CD4-positive, alpha-beta T cell (primary cell): ENCODE results near the gene RAMP1. TPM values are rescaled to one million over a fixed set of nuclear protein-coding genes. Genes with fewer than 3 reads are reported as not detected.

Experiments
- ATAC-seq: fragments of 200-7000 bp; cut with Tn5 transposase; one replicate; pipeline ENCODE4 v1.10.0; 2022; ENCODE audit warnings: mild to moderate bottlenecking; ENCODE audit not compliant: poor library complexity
- CTCF ChIA-PET: fragments of 350-600 bp; sonication (Branson Sonifier 250); formaldehyde crosslinking; loops from one replicate; lab custom pipeline; 2021; ENCODE audit warnings: antibody characterized with exemption, inconsistent platforms; lab: Charles Lee
- POLR2A ChIA-PET: fragments of 350-600 bp; sonication (Branson Sonifier 250); formaldehyde crosslinking; loops from one replicate; lab custom pipeline; 2021; ENCODE audit warnings: antibody characterized with exemption, inconsistent platforms; lab: Charles Lee
- DNase-seq, 14 experiments: peaks; one replicate each; pipeline ENCODE4 v3.0.0-alpha.2; 2013 to 2020; ENCODE audit warnings: mixed read lengths in 2 of 14
- H3K27ac ChIP-seq, 2 donors: one replicate each; pipeline versions ENCODE4 v1.5.1 to v1.7.0; 2013; ENCODE audit warnings: low read length in 2 of 2, low read depth in 1 of 2, mild to moderate bottlenecking in 1 of 2
- H3K27me3 ChIP-seq, 2 experiments: 1 replicate in 1 of 2; 2 replicates in 1 of 2; pipeline versions ENCODE4 v1.6.1 to v1.7.0; 2013; ENCODE audit warnings: low read length in 2 of 2, control low read depth in 1 of 2, mild to moderate bottlenecking in 1 of 2, moderate library complexity in 1 of 2; ENCODE audit not compliant: insufficient read depth in 2 of 2, control insufficient read depth in 1 of 2
- H3K36me3 ChIP-seq: one replicate; pipeline ENCODE4 v1.6.1; 2013; ENCODE audit warnings: low read length, control low read depth; ENCODE audit not compliant: insufficient read depth
- H3K4me1 ChIP-seq: one replicate; pipeline ENCODE4 v1.6.1; 2013; ENCODE audit warnings: low read length, control low read depth; ENCODE audit not compliant: insufficient read depth
- H3K4me3 ChIP-seq: one replicate; pipeline ENCODE4 v1.5.1; 2013; ENCODE audit warnings: mild to moderate bottlenecking, low read length, moderate library complexity
- H3K9me3 ChIP-seq, 2 experiments: 1 replicate in 1 of 2; 2 replicates in 1 of 2; pipeline versions ENCODE4 v1.6.1 to v1.7.0; 2013; ENCODE audit warnings: low read length in 2 of 2, mild to moderate bottlenecking in 2 of 2, control low read depth in 1 of 2, moderate library complexity in 1 of 2; ENCODE audit not compliant: control insufficient read depth in 1 of 2, insufficient read depth in 1 of 2
- H3K27ac Mint-ChIP-seq: one replicate; pipeline ENCODE4 v1.8.0; 2020; ENCODE audit warnings: mixed read lengths
- H3K27me3 Mint-ChIP-seq: one replicate; pipeline ENCODE4 v1.8.0; 2021; ENCODE audit warnings: mixed read lengths
- H3K36me3 Mint-ChIP-seq: one replicate; pipeline ENCODE4 v1.8.0; 2021; ENCODE audit warnings: low read depth, mixed read lengths
- H3K4me1 Mint-ChIP-seq: one replicate; pipeline ENCODE4 v1.8.0; 2021; ENCODE audit warnings: low read depth, mixed read lengths
- H3K4me3 Mint-ChIP-seq: one replicate; pipeline ENCODE4 v1.8.0; 2020; ENCODE audit warnings: mild to moderate bottlenecking, mixed read lengths
- H3K9me3 Mint-ChIP-seq: one replicate; pipeline ENCODE4 v1.8.0; 2020; ENCODE audit warnings: mixed read lengths
- intact Hi-C, 2 experiments: fragments of 100-400 bp; cut with DNase I in 1 of 2; cut with micrococcal nuclease in 1 of 2; formaldehyde crosslinking; loops; one replicate each; pipeline versions ENCODE4 v1.15.1 to v1.9.0; 2023 to 2025; cut with DNase I, micrococcal nuclease
- total RNA-seq, 174 experiments: library from RNA in 2 of 174; stranded (reverse) in 2 of 174; gene quantifications; one replicate each; pipeline ENCODE4 v1.2.3 and lab custom pipeline; 2021 to 2026
- TF ChIP-seq, protein P1 (sequence below): fragments of 200-600 bp; IDR thresholded peaks from one replicate; pipeline ENCODE4 v1.8.0; 2022; ENCODE audit warnings: antibody characterized with exemption, mild to moderate bottlenecking

RAMP1 gene
- total RNA-seq, 2 experiments from 2014 or later: not detected

DNA sequence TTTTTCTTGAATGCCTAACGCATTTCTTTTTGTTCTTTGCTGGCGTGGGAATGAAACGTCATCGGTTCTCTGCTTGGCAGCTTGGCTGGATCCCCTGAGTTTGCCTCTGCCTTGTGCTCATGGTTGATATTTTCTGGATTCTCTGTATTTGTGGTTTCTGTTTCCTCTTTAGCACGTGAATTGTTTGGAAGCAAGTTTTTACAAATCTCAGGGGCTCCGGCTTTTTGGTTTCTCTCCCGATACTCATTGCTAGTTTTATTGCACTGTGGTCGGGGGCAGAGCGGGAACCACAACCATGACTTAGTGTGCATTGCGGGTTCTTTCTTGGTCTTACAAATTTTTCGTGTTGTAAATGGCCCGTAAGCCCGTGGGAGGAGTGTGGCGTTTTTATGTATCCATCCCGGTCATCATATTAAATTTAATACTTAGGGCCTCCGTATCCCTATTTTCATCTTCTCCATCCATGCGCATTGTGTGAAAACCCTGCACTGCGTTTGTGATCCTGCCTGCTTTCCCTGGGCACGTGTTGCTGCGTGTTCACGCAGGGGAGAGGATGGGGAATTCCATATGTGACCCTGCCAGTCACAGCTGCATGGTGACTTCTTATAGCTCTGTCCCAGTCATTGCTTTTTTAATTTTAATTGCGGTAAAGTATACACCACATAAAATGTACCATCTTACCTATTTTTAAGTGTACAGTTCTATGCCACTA lies 9.4 kb downstream of the RAMP1 start:
- DNase-seq (peak in 1 of 14 experiments; percentile 15), ATAC-seq (no peak)
- ChIA-PET CTCF (no interaction called here), POLR2A (interaction anchor here (0.6 kb wide), 1 partner anchor 525 kb away, joined by 3 read pairs; no protein-coding TSS in a partner anchor)
- H3K4me3 ChIP-seq: no peak overlapping the region
- no peak overlapping the region for H3K27ac ChIP-seq
- Mint-ChIP-seq H3K4me1 (peaks cover 19% of the 10 kb centered on the region), H3K4me3 (no peak overlapping the region), H3K9me3 (no peaks in the 10 kb centered on the region), H3K27ac (no peak overlapping the region), H3K27me3 (peaks cover 19% of the 10 kb centered on the region), H3K36me3 (no peaks in the 10 kb centered on the region)
- peaks cover 0 to 4% of the 10 kb centered on the region in 2 experiments for H3K9me3 ChIP-seq
- intact Hi-C loops: no loop called here
- TF ChIP-seq, protein P1, sequence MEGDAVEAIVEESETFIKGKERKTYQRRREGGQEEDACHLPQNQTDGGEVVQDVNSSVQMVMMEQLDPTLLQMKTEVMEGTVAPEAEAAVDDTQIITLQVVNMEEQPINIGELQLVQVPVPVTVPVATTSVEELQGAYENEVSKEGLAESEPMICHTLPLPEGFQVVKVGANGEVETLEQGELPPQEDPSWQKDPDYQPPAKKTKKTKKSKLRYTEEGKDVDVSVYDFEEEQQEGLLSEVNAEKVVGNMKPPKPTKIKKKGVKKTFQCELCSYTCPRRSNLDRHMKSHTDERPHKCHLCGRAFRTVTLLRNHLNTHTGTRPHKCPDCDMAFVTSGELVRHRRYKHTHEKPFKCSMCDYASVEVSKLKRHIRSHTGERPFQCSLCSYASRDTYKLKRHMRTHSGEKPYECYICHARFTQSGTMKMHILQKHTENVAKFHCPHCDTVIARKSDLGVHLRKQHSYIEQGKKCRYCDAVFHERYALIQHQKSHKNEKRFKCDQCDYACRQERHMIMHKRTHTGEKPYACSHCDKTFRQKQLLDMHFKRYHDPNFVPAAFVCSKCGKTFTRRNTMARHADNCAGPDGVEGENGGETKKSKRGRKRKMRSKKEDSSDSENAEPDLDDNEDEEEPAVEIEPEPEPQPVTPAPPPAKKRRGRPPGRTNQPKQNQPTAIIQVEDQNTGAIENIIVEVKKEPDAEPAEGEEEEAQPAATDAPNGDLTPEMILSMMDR: no peak
- no peaks in the 10 kb centered on the region for H3K36me3 ChIP-seq
- H3K4me1 ChIP-seq: peaks cover 10% of the 10 kb centered on the region
- H3K27me3 ChIP-seq: peaks cover 3 to 13% of the 10 kb centered on the region in 2 experiments

DNA sequence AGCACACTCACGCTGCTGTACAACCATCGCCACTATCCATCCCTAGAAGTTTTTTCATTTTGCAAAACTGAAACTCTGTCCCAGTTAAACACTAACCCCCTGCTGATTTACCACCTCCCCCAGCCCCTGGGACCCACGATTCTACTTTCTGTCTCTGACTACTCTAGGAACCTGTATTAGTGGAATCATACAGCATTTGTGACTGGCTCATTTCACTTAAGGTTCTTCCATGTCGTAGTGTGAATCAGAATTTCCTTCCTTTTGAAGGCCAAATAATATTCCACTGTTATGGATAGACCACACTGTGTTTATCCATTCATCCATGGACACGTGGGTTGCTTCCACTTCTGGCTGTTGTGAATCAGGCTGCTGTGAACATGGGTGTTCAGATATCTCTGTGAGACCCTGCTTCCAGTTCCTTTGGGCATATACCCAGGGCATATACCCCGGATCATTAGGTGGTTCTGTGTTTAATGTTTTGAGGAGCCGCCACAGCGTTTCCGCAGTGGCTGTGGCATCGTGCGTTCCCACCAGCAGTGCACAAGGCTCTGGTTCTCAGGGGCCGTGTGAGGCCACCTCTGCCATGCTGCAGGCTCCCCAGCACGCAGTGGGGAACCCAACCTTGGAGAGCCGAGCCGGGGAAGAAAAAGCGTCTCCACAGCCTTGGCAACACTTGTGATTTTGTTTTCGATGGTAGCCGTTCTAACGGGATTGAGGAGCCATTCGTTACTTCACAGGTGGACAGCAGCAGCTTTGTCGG lies 10.1 kb downstream of the RAMP1 start:
- CTCF ChIA-PET: no interaction called here
- intact Hi-C loops: no loop called here
- TF ChIP-seq, protein P1: no peak
- Mint-ChIP-seq H3K27me3 (peaks cover 19% of the 10 kb centered on the region), H3K27ac (no peak overlapping the region), H3K4me3 (no peak overlapping the region), H3K4me1 (peaks cover 21% of the 10 kb centered on the region), H3K36me3 (no peaks in the 10 kb centered on the region), H3K9me3 (no peaks in the 10 kb centered on the region)
- no peak overlapping the region for H3K4me3 ChIP-seq
- H3K27me3 ChIP-seq: peaks cover 3 to 13% of the 10 kb centered on the region in 2 experiments
- no peak overlapping the region for H3K27ac ChIP-seq
- POLR2A ChIA-PET: no interaction called here
- H3K4me1 ChIP-seq: peaks cover 13% of the 10 kb centered on the region
- H3K36me3 ChIP-seq: no peaks in the 10 kb centered on the region
- ATAC-seq (no peak), DNase-seq (no peak)
- H3K9me3 ChIP-seq: peaks cover 0 to 4% of the 10 kb centered on the region in 2 experiments

DNA sequence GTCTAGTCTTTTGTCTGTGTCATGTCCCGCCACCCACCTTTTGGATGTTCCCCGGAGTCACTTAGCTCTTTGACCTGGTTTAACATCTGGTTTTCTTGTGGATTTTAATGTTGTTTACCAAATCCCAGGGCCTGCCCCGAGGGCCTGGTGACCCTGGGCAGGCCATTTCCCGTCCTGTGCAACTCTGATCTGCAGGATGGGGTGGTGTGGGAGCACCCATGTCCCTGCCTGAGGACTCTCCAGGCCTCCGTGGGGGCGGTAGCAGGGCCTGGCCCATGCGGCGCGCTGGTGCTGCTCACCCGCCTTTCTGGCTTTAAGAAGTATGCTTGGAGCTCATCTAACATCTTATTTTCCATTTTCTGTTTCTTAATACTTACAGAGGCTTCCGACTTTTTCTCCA lies 10.7 kb downstream of the RAMP1 start:
- peaks cover 21% of the 10 kb centered on the region for H3K4me1 Mint-ChIP-seq
- H3K4me1 ChIP-seq: peaks cover 13% of the 10 kb centered on the region
- intact Hi-C loops: no loop called here
- H3K27me3 Mint-ChIP-seq: peaks cover 19% of the 10 kb centered on the region
- H3K27ac ChIP-seq: no peak overlapping the region
- CTCF ChIA-PET: no interaction called here
- ATAC-seq: no peak
- TF ChIP-seq, protein P1: no peak
- no peak overlapping the region for H3K4me3 Mint-ChIP-seq
- peaks cover 3 to 13% of the 10 kb centered on the region in 2 experiments for H3K27me3 ChIP-seq
- DNase-seq: no peak
- H3K9me3 Mint-ChIP-seq: no peaks in the 10 kb centered on the region
- H3K27ac Mint-ChIP-seq: no peak overlapping the region
- H3K9me3 ChIP-seq: peaks cover 0 to 4% of the 10 kb centered on the region in 2 experiments
- H3K36me3 Mint-ChIP-seq: no peaks in the 10 kb centered on the region
- POLR2A ChIA-PET: no interaction called here
- no peak overlapping the region for H3K4me3 ChIP-seq
- H3K36me3 ChIP-seq: no peaks in the 10 kb centered on the region
